Measurements from ENCODE around the gene GLIS1.

GLIS1 gene

GRCh38 chr1:53626616-53627015 lies 112.3 kb downstream of the GLIS1 start:
- H3K4me3 ChIP-seq: no peak overlapping the region
- peak; percentile 59 for DNase-seq (ENCODE audit: low spot score)
- H3K27ac ChIP-seq: no peak overlapping the region
- no peak for TF ChIP-seq CTCF (IDR thresholded peaks at IDR 0.05)

DNA sequence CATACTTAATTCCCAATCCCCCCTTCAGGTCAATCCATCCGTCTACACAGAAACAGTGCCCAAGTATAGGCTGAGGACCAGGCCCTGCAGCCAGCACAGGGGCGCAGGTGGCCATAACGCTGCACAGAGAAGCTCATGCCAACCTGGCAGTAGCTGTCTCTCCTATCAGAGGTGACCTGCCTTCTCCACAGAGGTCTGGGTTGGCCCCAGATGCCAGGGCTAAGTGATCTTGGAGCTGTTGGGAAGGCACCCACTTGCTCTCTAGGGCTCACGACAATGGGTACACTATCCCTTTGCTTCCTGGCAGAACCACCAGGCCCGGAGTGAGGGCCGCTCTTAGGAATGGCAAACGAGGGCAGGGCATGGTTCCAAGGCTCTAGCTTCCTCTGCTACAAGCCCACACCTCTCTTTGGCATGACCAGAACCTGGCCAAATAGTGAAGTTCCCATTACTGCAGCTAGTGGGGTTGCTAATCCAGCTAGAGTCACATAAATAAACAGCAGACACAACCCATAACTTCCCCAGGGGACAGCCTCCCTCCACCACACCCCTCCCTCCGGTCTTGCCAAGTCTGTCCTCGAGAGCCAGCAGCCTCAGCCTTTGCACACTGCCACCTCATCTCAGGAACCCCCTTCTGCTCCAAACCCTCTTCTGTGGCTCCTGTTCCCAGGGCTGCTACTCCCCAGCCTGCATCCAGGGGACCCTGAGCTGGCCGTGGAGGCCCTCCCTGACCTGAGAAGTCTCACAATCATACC lies 113.0 kb downstream of the GLIS1 start:
- Histone ChIP-seq H3K4me3 (no peak overlapping the region), H3K27ac (peak overlapping the region in 1 of 2 donors; percentile 32)
- peak; percentile 71 for DNase-seq (ENCODE audit: low spot score)
- TF ChIP-seq CTCF (IDR thresholded peaks at IDR 0.05): no peak

GRCh38 chr1:53625049-53625448 lies 113.9 kb downstream of the GLIS1 start:
- no peak overlapping the region for H3K4me3 ChIP-seq
- H3K27ac ChIP-seq: peak overlapping the region in 1 of 2 donors; percentile 32
- DNase-seq (ENCODE audit: low spot score): peak; percentile 75
- TF ChIP-seq CTCF (IDR thresholded peaks at IDR 0.05): no peak

- TF ChIP-seq CTCF (IDR thresholded peaks at IDR 0.05): no peak
- DNase-seq (ENCODE audit: low spot score): peak; percentile 40
- H3K4me3 ChIP-seq: no peak overlapping the region
- no peak overlapping the region for H3K27ac ChIP-seq
Observed at GRCh38 chr1:53622531-53622930, 116.4 kb downstream of the GLIS1 start.

DNA sequence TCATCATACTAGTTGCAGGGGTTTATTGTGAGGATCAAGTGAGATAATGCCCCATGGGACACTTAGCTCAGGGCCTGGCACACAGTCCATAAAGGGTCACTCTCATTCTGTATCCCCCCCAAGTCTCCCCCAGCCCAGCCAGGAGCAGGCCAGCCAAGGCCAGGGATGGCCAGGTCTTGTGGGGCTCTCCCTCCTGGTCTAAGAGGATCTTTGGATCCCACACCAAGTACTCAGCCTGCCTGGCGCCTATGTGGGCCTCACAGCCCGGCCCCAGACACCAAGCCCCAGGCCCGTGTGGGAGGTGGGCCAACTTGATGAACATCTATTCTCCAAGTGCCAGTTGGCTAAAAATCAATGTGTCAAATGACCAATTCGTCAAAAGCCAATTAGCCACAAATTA lies 117.8 kb downstream of the GLIS1 start:
- no peak for TF ChIP-seq CTCF (IDR thresholded peaks at IDR 0.05)
- Histone ChIP-seq H3K27ac (no peak overlapping the region), H3K4me3 (no peak overlapping the region)
- peak; percentile 70 for DNase-seq (ENCODE audit: low spot score)

DNA sequence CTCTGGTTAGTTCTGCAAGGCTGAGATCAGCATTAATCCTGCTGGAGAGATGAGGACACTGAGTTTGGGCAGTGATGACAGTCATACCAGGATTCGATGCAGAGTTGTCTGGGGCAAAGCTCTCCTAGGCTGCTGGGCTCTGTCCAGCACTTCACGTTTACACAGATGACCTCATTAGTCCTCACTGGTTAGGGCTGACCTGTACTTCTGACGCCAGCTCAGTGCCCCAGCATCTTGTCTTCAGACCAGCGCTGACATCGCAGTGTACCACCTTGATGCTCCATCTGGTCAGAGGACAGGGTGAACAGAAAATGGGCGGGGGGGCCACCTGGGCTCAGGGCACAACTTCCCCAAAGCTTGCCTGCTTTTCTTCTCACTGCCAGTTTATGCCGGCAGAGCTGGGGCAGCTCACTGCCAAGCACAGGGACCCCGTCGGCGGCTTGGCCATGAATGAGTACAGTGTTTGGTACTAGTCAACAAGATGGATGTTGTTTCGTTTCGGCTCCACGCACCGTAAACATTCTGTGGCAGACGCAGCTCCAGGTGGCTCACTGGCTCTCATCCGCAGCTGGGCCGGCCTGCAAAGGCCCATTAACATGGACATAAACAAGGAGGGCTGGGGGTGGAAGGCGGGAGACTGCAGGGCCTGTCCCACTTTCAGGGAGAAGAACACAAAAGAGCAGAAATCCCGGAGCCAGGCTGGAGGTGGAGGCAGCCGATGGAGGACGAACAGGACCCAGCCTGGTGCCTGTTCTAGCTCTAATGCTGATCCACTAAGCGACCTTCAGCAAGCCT lies 118.7 kb downstream of the GLIS1 start:
- TF ChIP-seq CTCF (IDR thresholded peaks at IDR 0.05): no peak
- Histone ChIP-seq H3K4me3 (no peak overlapping the region), H3K27ac (no peak overlapping the region)
- peak; percentile 43 for DNase-seq (ENCODE audit: low spot score)

All from coronary artery (tissue), 2 donors.